H1 (cell line): ENCODE results near the gene CTAG2. TPM values are rescaled to one million over a fixed set of nuclear protein-coding genes. Genes with fewer than 3 reads are reported as not detected.

Experiments used
- CTCF ChIA-PET: fragments of 300-600 bp; sonication (Branson Sonifier 250); formaldehyde crosslinking; loops from one replicate; lab custom pipeline; 2021; ENCODE audit not compliant: partially characterized antibody; lab: Charles Lee
- POLR2A ChIA-PET: fragments of 300-600 bp; sonication (Branson Sonifier 250); formaldehyde crosslinking; loops from one replicate; lab custom pipeline; 2021; ENCODE audit warnings: inconsistent platforms; ENCODE audit not compliant: partially characterized antibody; lab: Charles Lee
- DNase-seq, 2 experiments: peaks; one replicate each; pipeline versions ENCODE4 v3.0.0 to v3.0.0-alpha.2; 2010 to 2022; ENCODE audit warnings: low spot score in 2 of 2, low read depth in 1 of 2, mixed read lengths in 1 of 2
- FAIRE-seq: peaks from 2 replicates; lab custom pipeline; 2011; peaks lifted over from hg19 to GRCh38; lab: Jason Lieb, UNC
- H2AFZ ChIP-seq: 2 replicates; pipeline ENCODE4 v1.8.1; 2012; ENCODE audit warnings: low read length, inconsistent platforms
- H2AK5ac ChIP-seq: 2 replicates; pipeline ENCODE4 v1.6.1; 2013; ENCODE audit warnings: low read depth, low read length
- H2BK120ac ChIP-seq: replicated peaks from 2 replicates; pipeline ENCODE3; 2013; ENCODE audit warnings: low read depth, low read length, inconsistent platforms
- H2BK12ac ChIP-seq: 2 replicates; pipeline ENCODE4 v1.6.1; 2013; ENCODE audit warnings: low read depth, low read length
- H2BK15ac ChIP-seq: 2 replicates; pipeline ENCODE4 v1.6.1; 2013; ENCODE audit warnings: low read length
- H2BK20ac ChIP-seq: 2 replicates; pipeline ENCODE4 v1.6.1; 2013; ENCODE audit warnings: low read length
- H2BK5ac ChIP-seq: 2 replicates; pipeline ENCODE4 v1.6.1; 2013; ENCODE audit warnings: low read depth, low read length
- H3K14ac ChIP-seq: 2 replicates; pipeline ENCODE4 v1.6.1; 2013; ENCODE audit warnings: inconsistent platforms; ENCODE audit not compliant: insufficient read length
- H3K18ac ChIP-seq: 2 replicates; pipeline ENCODE4 v1.6.1; 2013; ENCODE audit warnings: low read length; ENCODE audit errors: extremely low read depth
- H3K23ac ChIP-seq: 2 replicates; pipeline ENCODE4 v1.6.1; 2013; ENCODE audit warnings: inconsistent platforms; ENCODE audit not compliant: insufficient read length
- H3K23me2 ChIP-seq: 2 replicates; pipeline ENCODE4 v1.6.1; 2013; ENCODE audit warnings: low read depth, low read length
- H3K27ac ChIP-seq: 2 replicates; pipeline ENCODE4 v1.6.1; 2011; ENCODE audit warnings: low read depth, low read length, inconsistent platforms
- H3K27me3 ChIP-seq, 4 experiments: replicated peaks in 1 of 4; 1 replicate in 1 of 4; 2 replicates in 3 of 4; pipeline versions ENCODE4 v1.6.1 to v1.8.1; 2011 to 2013; ENCODE audit warnings: low read length in 3 of 4, mild to moderate bottlenecking in 3 of 4, inconsistent platforms in 2 of 4, mixed read lengths in 2 of 4, moderate library complexity in 1 of 4; ENCODE audit not compliant: control insufficient read depth in 3 of 4, insufficient read depth in 3 of 4; ENCODE audit errors: extremely low read depth in 1 of 4
- H3K36me3 ChIP-seq, 4 experiments: 2 replicates each; pipeline versions ENCODE4 v1.6.1 to v1.8.1; 2011 to 2013; ENCODE audit warnings: mild to moderate bottlenecking in 4 of 4, low read length in 3 of 4, moderate library complexity in 2 of 4, control low read depth in 1 of 4, inconsistent platforms in 1 of 4; ENCODE audit not compliant: insufficient read depth in 4 of 4, control insufficient read depth in 2 of 4
- H3K4ac ChIP-seq: replicated peaks from 2 replicates; pipeline ENCODE3; 2013; ENCODE audit warnings: low read length, low read depth, mixed read lengths, inconsistent platforms; ENCODE audit not compliant: insufficient read length
- H3K4me1 ChIP-seq, 4 experiments: replicated peaks in 1 of 4; 1 replicate in 1 of 4; 2 replicates in 3 of 4; pipeline versions ENCODE4 v1.6.1 to v1.8.1; 2011 to 2013; ENCODE audit warnings: low read length in 3 of 4, inconsistent platforms in 2 of 4, mixed read lengths in 1 of 4; ENCODE audit not compliant: insufficient read depth in 4 of 4, control insufficient read depth in 3 of 4
- H3K4me2 ChIP-seq, 2 experiments: 2 replicates each; pipeline versions ENCODE4 v1.6.1 to v1.8.1; 2011 to 2013; ENCODE audit warnings: low read depth in 2 of 2, low read length in 2 of 2, control low read depth in 1 of 2, inconsistent platforms in 1 of 2, mild to moderate bottlenecking in 1 of 2; ENCODE audit not compliant: insufficient read depth in 1 of 2
- H3K4me3 ChIP-seq, 4 experiments: fragments of 200-600, 300-600 bp in 1 of 4; sonication (generic), shearing (Covaris generic), sonication (Bioruptor Twin) in 1 of 4; 2 replicates each; pipeline versions ENCODE4 v1.5.1 to v1.8.1; 2011 to 2016; ENCODE audit warnings: low read length in 4 of 4, low read depth in 3 of 4, control low read depth in 2 of 4, inconsistent platforms in 2 of 4, mild to moderate bottlenecking in 2 of 4, mixed read lengths in 1 of 4, moderate library complexity in 1 of 4; ENCODE audit not compliant: insufficient read depth in 2 of 4; ENCODE audit errors: extremely low read depth in 1 of 4
- H3K56ac ChIP-seq: replicated peaks from 2 replicates; pipeline ENCODE3; 2013; ENCODE audit warnings: low read depth, mild to moderate bottlenecking, mixed read lengths, low read length, inconsistent platforms; ENCODE audit not compliant: insufficient read length
- H3K79me1 ChIP-seq: 2 replicates; pipeline ENCODE4 v1.6.1; 2013; ENCODE audit warnings: low read depth, low read length, control low read depth
- H3K79me2 ChIP-seq, 2 experiments: 2 replicates each; pipeline versions ENCODE4 v1.6.1 to v1.8.1; 2012 to 2013; ENCODE audit warnings: low read length in 2 of 2, mild to moderate bottlenecking in 2 of 2, inconsistent platforms in 1 of 2; ENCODE audit not compliant: insufficient read depth in 2 of 2, control insufficient read depth in 1 of 2
- H3K9ac ChIP-seq, 4 experiments: replicated peaks in 1 of 4; 1 replicate in 1 of 4; 2 replicates in 3 of 4; pipeline versions ENCODE4 v1.6.1 to v1.8.1; 2011 to 2013; ENCODE audit warnings: low read depth in 3 of 4, low read length in 3 of 4, control low read depth in 2 of 4, mild to moderate bottlenecking in 2 of 4, moderate library complexity in 2 of 4, inconsistent platforms in 1 of 4; ENCODE audit errors: extremely low read depth in 1 of 4
- H3K9me3 ChIP-seq, 2 experiments: 2 replicates each; pipeline versions ENCODE4 v1.6.1 to v1.8.1; 2012 to 2013; ENCODE audit warnings: mild to moderate bottlenecking in 2 of 2, moderate library complexity in 2 of 2, control low read depth in 1 of 2, inconsistent platforms in 1 of 2, low read depth in 1 of 2, low read length in 1 of 2, mixed read lengths in 1 of 2; ENCODE audit not compliant: insufficient read depth in 2 of 2
- H4K20me1 ChIP-seq, 2 experiments: replicated peaks in 1 of 2; 2 replicates each; pipeline versions ENCODE3 to v1.8.1; 2011 to 2013; ENCODE audit warnings: inconsistent platforms in 2 of 2, low read length in 2 of 2, mild to moderate bottlenecking in 1 of 2; ENCODE audit not compliant: insufficient read depth in 2 of 2, control insufficient read depth in 1 of 2
- H4K5ac ChIP-seq: 2 replicates; pipeline ENCODE4 v1.6.1; 2013; ENCODE audit warnings: low read length, low read depth, mixed read lengths, inconsistent platforms; ENCODE audit not compliant: insufficient read length
- H4K8ac ChIP-seq: 2 replicates; pipeline ENCODE4 v1.8.0; 2013; ENCODE audit warnings: mild to moderate bottlenecking, moderate library complexity, low read length, inconsistent platforms; ENCODE audit not compliant: insufficient read depth; ENCODE audit errors: extremely low read depth
- H4K91ac ChIP-seq: replicated peaks from 2 replicates; pipeline ENCODE3; 2013; ENCODE audit warnings: low read length, mixed read lengths, inconsistent platforms; ENCODE audit not compliant: insufficient read length
- ASH2L ChIP-seq: fragments of 200-600, 300-600 bp; sonication (generic); IDR thresholded peaks from one replicate; pipeline ENCODE4 v1.7.1; 2017; ENCODE audit warnings: low read length
- BACH1 ChIP-seq: IDR thresholded peaks from 2 replicates; pipeline ENCODE4 v1.6.1; 2012; ENCODE audit warnings: low read length, improper control_type of control experiment
- CREB1 ChIP-seq: IDR thresholded peaks from 2 replicates; pipeline ENCODE4 v1.6.1; 2012; ENCODE audit warnings: inconsistent platforms
- GTF2F1 ChIP-seq: IDR thresholded peaks from 2 replicates; pipeline ENCODE4 v1.6.1; 2012; ENCODE audit warnings: low read depth, low read length, improper control_type of control experiment, borderline replicate concordance
- HDAC2 ChIP-seq, 2 experiments: fragments of 300-600 bp in 1 of 2; sonication (generic) in 1 of 2; IDR thresholded peaks; 2 replicates each; pipeline ENCODE4 v1.6.1; 2011 to 2012; ENCODE audit warnings: low read depth in 2 of 2, low read length in 2 of 2, mild to moderate bottlenecking in 2 of 2, moderate library complexity in 2 of 2, borderline replicate concordance in 1 of 2, inconsistent platforms in 1 of 2
- JUN ChIP-seq: IDR thresholded peaks from 2 replicates; pipeline ENCODE4 v1.6.1; 2011; ENCODE audit warnings: low read depth, mild to moderate bottlenecking, improper control_type of control experiment, low read length
- KDM5A ChIP-seq: fragments of 200-600 bp; IDR thresholded peaks from 2 replicates; pipeline ENCODE4 v1.7.1; 2012; ENCODE audit warnings: mild to moderate bottlenecking, low read length, inconsistent platforms, mixed read lengths
- MAFK ChIP-seq: IDR thresholded peaks from 2 replicates; pipeline ENCODE4 v1.6.1; 2012; ENCODE audit warnings: low read depth, mild to moderate bottlenecking, improper control_type of control experiment, low read length
- PHF8 ChIP-seq: fragments of 200-600 bp; sonication (generic); conservative IDR thresholded peaks from 2 replicates; pipeline ENCODE4 v1.7.1; 2012; ENCODE audit warnings: low read depth, mild to moderate bottlenecking, inconsistent platforms, low read length, moderate library complexity
- POU5F1 ChIP-seq: IDR thresholded peaks from 2 replicates; pipeline ENCODE4 v1.6.1; 2011; ENCODE audit warnings: low read depth, mild to moderate bottlenecking, low read length, moderate library complexity
- RAD21 ChIP-seq, 2 experiments: IDR thresholded peaks in 1 of 2; conservative IDR thresholded peaks in 1 of 2; 2 replicates each; pipeline ENCODE4 v1.6.1; 2011; ENCODE audit warnings: low read depth in 2 of 2, low read length in 2 of 2, improper control_type of control experiment in 1 of 2, inconsistent platforms in 1 of 2, mild to moderate bottlenecking in 1 of 2, moderate library complexity in 1 of 2
- SIX5 ChIP-seq: IDR thresholded peaks from 2 replicates; pipeline ENCODE4 v1.6.1; 2011; ENCODE audit warnings: mild to moderate bottlenecking, low read depth, low read length
- SP1 ChIP-seq: IDR thresholded peaks from 2 replicates; pipeline ENCODE4 v1.6.1; 2011; ENCODE audit warnings: low read depth, low read length
- WGBS, 2 experiments: shearing (Covaris generic) in 1 of 2; methylation state at CpG; one replicate each; pipeline versions ENCODE4 v1.1.6 to v1.1.7; 2013 to 2015; ENCODE audit warnings: low lambda C conversion rate in 2 of 2, mixed read lengths in 2 of 2, inconsistent platforms in 1 of 2, low coverage in 1 of 2, missing lambda C conversion rate in 1 of 2; ENCODE audit not compliant: insufficient replicate concordance in 2 of 2, insufficient coverage in 1 of 2, insufficient read length in 1 of 2; ENCODE audit errors: extremely low coverage in 1 of 2, missing lambda C conversion rate in 1 of 2; 5-methylcytosine and 5-hydroxymethylcytosine counted together
- polyA plus RNA-seq, 7 experiments: library from polyadenylated mRNA; depleted of rRNA in 3 of 7; stranded (reverse) in 5 of 7; unstranded in 2 of 7; fragments of >200 nt in 5 of 7; fragments of 200-250 nt in 2 of 7; gene quantifications; 1 replicate in 5 of 7; 2 replicates in 1 of 7; 4 replicates in 1 of 7; pipeline versions ENCODE4 v1.2.1 to v1.2.3, GENCODE V29; 2011 to 2013; ENCODE audit warnings: missing spikeins in 2 of 7, mixed read lengths in 2 of 7
- total RNA-seq: library from RNA; stranded (reverse); fragmentation: NEBNext Ultra II Directional; extraction: Animal tissue kit (Norgen Biotek cat#: 25700); gene quantifications from 2 replicates; pipeline ENCODE4 v1.2.1, GENCODE V29; 2021

The CTAG2 gene
- total and polyA plus RNA-seq, 2 of the 8 experiments (the other 6 are each of a cell fraction or from before 2014, with no cell fraction given), result not detected

DNA sequence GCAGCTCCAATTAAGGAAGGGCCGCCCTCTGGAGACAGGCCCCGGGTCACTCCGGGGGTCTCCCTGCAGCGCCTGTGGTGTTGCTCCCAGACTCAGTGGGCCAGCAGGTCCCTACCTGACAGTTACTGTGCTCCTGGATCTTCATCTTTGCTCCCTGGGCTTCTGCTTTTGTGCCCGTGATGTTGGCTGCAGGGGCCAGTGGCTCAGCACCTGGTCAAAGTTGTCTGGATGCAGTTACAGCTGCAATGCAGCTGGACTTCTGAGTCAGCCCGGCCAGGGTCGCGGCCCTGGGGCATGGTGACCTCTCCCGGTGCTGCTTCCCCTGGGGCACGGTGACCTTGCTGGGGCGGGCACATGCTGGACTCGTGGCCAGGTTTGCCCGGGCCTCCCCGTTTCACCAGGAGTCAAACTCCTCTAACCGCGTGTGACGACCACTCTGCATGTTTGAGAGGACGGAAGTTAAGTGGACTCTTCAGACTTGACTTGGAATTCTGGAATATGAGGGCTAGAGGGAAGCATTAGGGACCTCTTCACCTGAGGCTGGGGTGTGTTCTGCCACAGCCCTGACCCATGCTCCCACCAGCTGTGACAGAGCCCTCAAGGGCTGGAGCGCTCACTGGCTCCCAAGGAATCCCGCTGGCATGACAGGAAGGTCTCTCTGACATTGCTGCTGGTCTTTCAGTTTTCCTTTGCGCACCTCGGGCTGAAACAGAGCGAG, 3.7 kb downstream of the CTAG2 start:
- H3K9ac ChIP-seq, result no peak overlapping the region
- H3K4me3 ChIP-seq, result no peak overlapping the region
- no peaks in the 10 kb centered on the region for H3K79me1 ChIP-seq
- POLR2A ChIA-PET, result no interaction called here
- no peak for TF ChIP-seq PHF8
- TF ChIP-seq SP1, result no peak
- TF ChIP-seq RAD21 (IDR thresholded peaks at IDR 0.05 in 1 of 2, conservative IDR thresholded peaks at IDR 0.05 in 1 of 2; ENCODE audit: low read depth in 2 of 2, low read length in 2 of 2), result no peak
- TF ChIP-seq POU5F1, result no peak
- TF ChIP-seq BACH1, result no peak
- TF ChIP-seq JUN, result no peak
- TF ChIP-seq SIX5, result no peak
- no peak for TF ChIP-seq MAFK
- TF ChIP-seq CREB1, result no peak
- no peak for TF ChIP-seq ASH2L
- TF ChIP-seq KDM5A, result no peak
- no peak for TF ChIP-seq HDAC2 (IDR thresholded peaks at IDR 0.05; ENCODE audit: borderline replicate concordance in 1 of 2, low read depth in 2 of 2, low read length in 2 of 2)
- no peak for TF ChIP-seq GTF2F1
- H3K4ac ChIP-seq, result no peak overlapping the region
- DNase-seq (no peak), FAIRE-seq (no peak)
- no peak overlapping the region for H4K5ac ChIP-seq
- H2AFZ ChIP-seq, result no peak overlapping the region
- H3K18ac ChIP-seq, result no peak overlapping the region
- no peak overlapping the region for H3K27ac ChIP-seq
- H3K14ac ChIP-seq, result no peak overlapping the region
- 91% methylated on average over 14 of the region's 23 CpGs; no CpG with 5 or more reads in 1 of the 2 experiments for WGBS, 2 experiments
- H3K9me3 ChIP-seq, result no peaks in the 10 kb centered on the region
- no peak overlapping the region for H2AK5ac ChIP-seq
- no peak overlapping the region for H4K8ac ChIP-seq
- H3K4me1 ChIP-seq, result peaks cover 0 to 4% (median 0%) of the 10 kb centered on the region in 4 experiments; a peak in 1 of 7 replicates
- H3K56ac ChIP-seq, result no peak overlapping the region
- H2BK15ac ChIP-seq, result no peak overlapping the region
- H2BK12ac ChIP-seq, result no peak overlapping the region
- no peaks in the 10 kb centered on the region for H3K23me2 ChIP-seq
- no peaks in the 10 kb centered on the region for H3K27me3 ChIP-seq
- no peak overlapping the region for H4K91ac ChIP-seq
- CTCF ChIA-PET, result no interaction called here
- no peaks in the 10 kb centered on the region for H3K36me3 ChIP-seq
- no peak overlapping the region for H3K4me2 ChIP-seq
- H3K23ac ChIP-seq, result no peak overlapping the region
- H4K20me1 ChIP-seq, result no peaks in the 10 kb centered on the region
- no peaks in the 10 kb centered on the region for H3K79me2 ChIP-seq
- H2BK5ac ChIP-seq, result no peak overlapping the region
- no peak overlapping the region for H2BK120ac ChIP-seq
- no peak overlapping the region for H2BK20ac ChIP-seq
